HEK293 (cell line): ENCODE data around the gene ARHGAP26.
"Not testable (repeated sequence)": the region's sequence is repeated elsewhere in the genome, so short reads cannot be mapped to it uniquely, and the experiment has no call there.

Experiments
- CTCF ChIA-PET: fragments of 350-600 bp; formaldehyde crosslinking; extraction: SDS; loops from one replicate; lab custom pipeline; 2021; ENCODE audit warnings: antibody characterized with exemption; lab: Yijun Ruan, JAX
- POLR2A ChIA-PET: fragments of 300-600 bp; formaldehyde crosslinking; extraction: SDS; loops from one replicate; lab custom pipeline; 2020; ENCODE audit warnings: antibody characterized with exemption, inconsistent platforms; lab: Yijun Ruan, JAX
- H3K27ac ChIP-seq: fragments of 200-500 bp; sonication (Bioruptor generic); 2 replicates; pipeline ENCODE4 v1.5.1; 2014; ENCODE audit warnings: low read depth, low read length, control low read depth, inconsistent platforms; ENCODE audit errors: extremely low read depth
- H3K36me3 ChIP-seq, 2 experiments: fragments of 200-500 bp in 1 of 2; sonication (Bioruptor generic) in 1 of 2; 1 replicate in 1 of 2; 2 replicates in 1 of 2; pipeline ENCODE4 v1.5.1; 2014 to 2017; ENCODE audit warnings: inconsistent platforms in 2 of 2, low read length in 2 of 2; ENCODE audit not compliant: control insufficient read depth in 2 of 2, insufficient read depth in 1 of 2
- H3K4me1 ChIP-seq: fragments of 200-500 bp; sonication (Bioruptor generic); 2 replicates; pipeline ENCODE4 v1.5.1; 2014; ENCODE audit warnings: mild to moderate bottlenecking, low read length, inconsistent platforms; ENCODE audit not compliant: control insufficient read depth, insufficient read depth
- H3K4me3 ChIP-seq: 2 replicates; pipeline ENCODE4 v1.5.1; 2011; ENCODE audit warnings: low read depth, mild to moderate bottlenecking, control low read depth, low read length, moderate library complexity
- H3K9me3 ChIP-seq: fragments of 200-500 bp; sonication (Bioruptor generic); 2 replicates; pipeline ENCODE4 v1.5.1; 2014; ENCODE audit warnings: low read depth, low read length, inconsistent platforms; ENCODE audit not compliant: control insufficient read depth, insufficient read depth
- GLIS1 ChIP-seq: fragments of 450-650 bp; formaldehyde crosslinking; IDR thresholded peaks from 2 replicates; pipeline ENCODE4 v1.5.1; 2016; ENCODE audit warnings: missing biosample characterization, missing genetic modification characterization
- PRDM4 ChIP-seq: fragments of 450-650 bp; formaldehyde crosslinking; IDR thresholded peaks from 2 replicates; pipeline ENCODE4 v1.5.1; 2017; ENCODE audit warnings: missing biosample characterization, missing genetic modification characterization
- SCRT2 ChIP-seq: fragments of 450-650 bp; formaldehyde crosslinking; IDR thresholded peaks from 2 replicates; pipeline ENCODE4 v1.5.1; 2016; ENCODE audit warnings: missing biosample characterization, missing genetic modification characterization
- ZBTB10 ChIP-seq: fragments of 450-650 bp; formaldehyde crosslinking; IDR thresholded peaks from 2 replicates; pipeline ENCODE4 v1.5.1; 2016; ENCODE audit warnings: missing biosample characterization, missing genetic modification characterization
- ZNF155 ChIP-seq: fragments of 450-650 bp; formaldehyde crosslinking; IDR thresholded peaks from 2 replicates; pipeline ENCODE4 v1.5.1; 2016; ENCODE audit warnings: missing biosample characterization, missing genetic modification characterization
- ZNF175 ChIP-seq: fragments of 450-650 bp; formaldehyde crosslinking; IDR thresholded peaks from 2 replicates; pipeline ENCODE4 v1.5.1; 2016; ENCODE audit warnings: missing biosample characterization, missing genetic modification characterization
- ZNF184 ChIP-seq: fragments of 450-650 bp; IDR thresholded peaks from 2 replicates; pipeline ENCODE4 v1.5.1; 2018; ENCODE audit warnings: missing biosample characterization, mild to moderate bottlenecking, missing genetic modification characterization
- ZNF2 ChIP-seq: fragments of 450-650 bp; formaldehyde crosslinking; IDR thresholded peaks from 2 replicates; pipeline ENCODE4 v1.5.1; 2016; ENCODE audit warnings: missing biosample characterization, missing genetic modification characterization
- ZNF202 ChIP-seq: fragments of 450-650 bp; formaldehyde crosslinking; IDR thresholded peaks from 2 replicates; pipeline ENCODE4 v1.5.1; 2016; ENCODE audit warnings: missing biosample characterization, missing genetic modification characterization, borderline replicate concordance
- ZNF324 ChIP-seq: fragments of 450-650 bp; formaldehyde crosslinking; IDR thresholded peaks from 2 replicates; pipeline ENCODE4 v1.5.1; 2016; ENCODE audit warnings: missing biosample characterization, missing genetic modification characterization
- ZNF48 ChIP-seq: fragments of 450-650 bp; formaldehyde crosslinking; IDR thresholded peaks from 2 replicates; pipeline ENCODE4 v1.5.1; 2016; ENCODE audit warnings: missing biosample characterization, missing genetic modification characterization
- ZNF561 ChIP-seq: fragments of 450-650 bp; IDR thresholded peaks from 2 replicates; pipeline ENCODE4 v1.5.1; 2018; ENCODE audit warnings: missing biosample characterization, missing genetic modification characterization, borderline replicate concordance
- ZNF654 ChIP-seq: fragments of 450-650 bp; formaldehyde crosslinking; IDR thresholded peaks from 2 replicates; pipeline ENCODE4 v1.5.1; 2016; ENCODE audit warnings: low read depth, missing biosample characterization, missing genetic modification characterization
- ZNF768 ChIP-seq: fragments of 450-650 bp; formaldehyde crosslinking; IDR thresholded peaks from 2 replicates; pipeline ENCODE4 v1.5.1; 2018; ENCODE audit warnings: missing biosample characterization, mild to moderate bottlenecking, missing genetic modification characterization
- ZSCAN16 ChIP-seq: fragments of 450-650 bp; formaldehyde crosslinking; IDR thresholded peaks from 2 replicates; pipeline ENCODE4 v1.5.1; 2016; ENCODE audit warnings: missing biosample characterization, missing genetic modification characterization

ARHGAP26 gene

GRCh38 chr5:142962174-142962533 is 192.0 kb downstream of the ARHGAP26 start:
- Histone ChIP-seq H3K36me3 (no peaks in the 10 kb centered on the region), H3K9me3 (no peaks in the 10 kb centered on the region), H3K4me3 (no peak overlapping the region), H3K4me1 (no peaks in the 10 kb centered on the region), H3K27ac (no peak overlapping the region)
- ChIA-PET POLR2A (no interaction called here), CTCF (no interaction called here)
- TF ChIP-seq ZNF324 (tag by site-specific recombination) (no peak), SCRT2 (no peak), ZNF184 (tag by site-specific recombination) (no peak), GLIS1 (no peak), ZNF48 (tag by site-specific recombination) (no peak), PRDM4 (tag by site-specific recombination) (no peak), ZNF768 (tag by site-specific recombination) (no peak), ZNF155 (no peak), ZNF561 (tag by site-specific recombination) (no peak), ZBTB10 (no peak), ZNF175 (no peak)

DNA sequence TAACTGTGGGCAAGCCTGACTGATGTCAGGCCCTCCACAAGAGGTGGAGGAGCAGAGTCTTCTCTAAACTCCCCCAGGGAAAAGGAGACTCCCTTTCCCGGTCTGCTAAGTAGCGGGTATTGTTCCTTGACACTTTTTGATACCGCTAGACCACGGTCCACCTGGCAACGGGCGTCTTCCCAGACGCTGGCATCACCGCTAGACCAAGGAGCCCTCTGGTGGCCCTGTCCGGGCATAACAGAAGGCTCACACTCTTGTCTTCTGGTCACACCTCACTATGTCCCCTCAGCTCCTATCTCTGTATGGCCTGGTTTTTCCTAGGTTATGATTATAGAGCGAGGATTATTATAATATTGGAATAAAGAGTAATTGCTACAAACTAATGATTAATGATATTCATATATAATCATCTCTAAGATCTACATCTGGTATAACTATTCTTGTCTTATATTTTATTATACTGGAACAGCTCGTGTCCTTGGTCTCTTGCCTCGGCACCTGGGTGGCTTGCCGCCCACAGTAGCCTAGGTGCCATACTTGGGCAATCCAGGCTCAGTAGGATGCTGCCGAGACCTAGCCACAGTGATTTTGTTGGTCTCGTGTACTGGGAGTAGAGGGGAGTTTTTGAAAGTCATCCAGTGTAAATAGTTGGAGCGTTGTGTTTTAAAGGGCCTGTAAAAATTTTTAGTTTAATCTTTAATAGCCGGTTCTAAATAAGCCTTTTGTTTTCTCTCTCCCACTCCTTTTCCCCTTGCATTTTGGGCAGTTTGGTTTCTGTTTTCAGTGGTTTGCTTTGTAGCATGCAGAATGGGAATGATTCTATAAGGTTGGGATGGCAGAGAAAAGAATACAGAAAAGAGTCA is 195.3 kb downstream of the ARHGAP26 start:
- 0 out of 2 replicates have a peak, but pooled peaks have one; percentile 19 for TF ChIP-seq ZNF2
- TF ChIP-seq ZNF202 (tag by site-specific recombination): 0 out of 2 replicates have a peak, but pooled peaks have one; percentile 53
- TF ChIP-seq ZNF654: peak; percentile 21; the same call in 1 of the 2 replicates
- TF ChIP-seq, all 188 proteins: peak for 3; not testable (repeated sequence) for 185
- POLR2A ChIA-PET, H3K9me3 ChIP-seq, H3K4me1 ChIP-seq, H3K27ac ChIP-seq, H3K36me3 ChIP-seq, H3K4me3 ChIP-seq: not testable (repeated sequence)
- CTCF ChIA-PET: interaction anchor here (0.8 kb wide), 1 partner anchor 33 kb away, joined by 3 read pairs; no protein-coding TSS in a partner anchor

- POLR2A ChIA-PET: no interaction called here
- Histone ChIP-seq H3K9me3 (no peaks in the 10 kb centered on the region), H3K4me1 (no peaks in the 10 kb centered on the region), H3K36me3 (no peaks in the 10 kb centered on the region), H3K27ac (no peak overlapping the region), H3K4me3 (no peak overlapping the region)
- CTCF ChIA-PET: no interaction called here
- no peak for TF ChIP-seq ZSCAN16
Measured at GRCh38 chr5:142966121-142966420, 195.9 kb downstream of the ARHGAP26 start.
